AG04450 (cell line): ENCODE results near the gene H2AZ2. TPM values are rescaled to one million over a fixed set of nuclear protein-coding genes. Genes with fewer than 3 reads are reported as not detected.
"Not testable (repeated sequence)": the region's sequence is repeated elsewhere in the genome, so short reads cannot be mapped to it uniquely, and the experiment has no call there.

Experiments
- CTCF ChIA-PET: fragments of 300-600, 350-600 bp; formaldehyde crosslinking; extraction: SDS; loops from one replicate; lab custom pipeline; 2022; ENCODE audit warnings: antibody characterized with exemption, inconsistent platforms; lab: Charles Lee
- POLR2A ChIA-PET: fragments of 350-600 bp; formaldehyde crosslinking; extraction: SDS; loops from one replicate; lab custom pipeline; 2021; ENCODE audit warnings: antibody characterized with exemption, inconsistent platforms; lab: Yijun Ruan, JAX
- DNase-seq: peaks from one replicate; pipeline ENCODE4 v3.0.0-alpha.2; 2011; ENCODE audit warnings: low read depth, low spot score
- H3K27ac ChIP-seq: one replicate; pipeline ENCODE4 v1.5.1; 2012; ENCODE audit warnings: low read depth, low read length, control low read depth
- H3K27me3 ChIP-seq: one replicate; pipeline ENCODE4 v1.6.0; 2012; ENCODE audit warnings: low read length; ENCODE audit not compliant: control insufficient read depth, insufficient read depth
- H3K4me3 ChIP-seq: 2 replicates; pipeline ENCODE4 v1.5.1; 2011; ENCODE audit warnings: mild to moderate bottlenecking, low read depth, low read length, control low read depth
- H3K9me3 ChIP-seq: 2 replicates; pipeline ENCODE4 v1.5.1; 2012; ENCODE audit warnings: low read length; ENCODE audit not compliant: control insufficient read depth, insufficient read depth
- CTCF ChIP-seq: IDR thresholded peaks from 2 replicates; pipeline ENCODE4 v1.5.1; 2011; ENCODE audit warnings: low read depth, low read length, control low read depth, inconsistent platforms
- polyA plus RNA-seq: library from polyadenylated mRNA; depleted of rRNA; stranded (reverse); fragments of >200 nt; gene quantifications from 2 replicates; pipeline ENCODE4 v1.2.3, GENCODE V29; 2011

The H2AZ2 gene
- polyA plus RNA-seq, 1 experiment = 164 TPM

GRCh38 chr7:44872787-44873186, 24.9 kb upstream of the H2AZ2 start:
- H3K9me3 ChIP-seq = peaks cover 17% of the 10 kb centered on the region
- ChIA-PET CTCF (interaction anchor here (0.6 to 1.2 kb wide), 3 partner anchors 13 to 263 kb away, joined by 3 to 5 read pairs (median 4); no protein-coding TSS in a partner anchor), POLR2A (no interaction called here)
- no peak for TF ChIP-seq CTCF
- H3K27me3 ChIP-seq = no peaks in the 10 kb centered on the region
- H3K4me3 ChIP-seq = no peak overlapping the region
- DNase-seq = no peak
- no peak overlapping the region for H3K27ac ChIP-seq

- H3K9me3 ChIP-seq = peaks cover 17% of the 10 kb centered on the region
- H3K27ac ChIP-seq, DNase-seq, CTCF ChIA-PET, H3K27me3 ChIP-seq, POLR2A ChIA-PET, H3K4me3 ChIP-seq: not testable (repeated sequence)
Observed at GRCh38 chr7:44871918-44872317, 24.0 kb upstream of the H2AZ2 start.

GRCh38 chr7:44870780-44871179, 22.9 kb upstream of the H2AZ2 start:
- H3K4me3 ChIP-seq, H3K27me3 ChIP-seq, H3K27ac ChIP-seq, CTCF ChIA-PET, DNase-seq, POLR2A ChIA-PET: not testable (repeated sequence)
- peaks cover 17% of the 10 kb centered on the region for H3K9me3 ChIP-seq

GRCh38 chr7:44870336-44870735, 22.4 kb upstream of the H2AZ2 start:
- DNase-seq, H3K27me3 ChIP-seq, H3K27ac ChIP-seq, CTCF ChIA-PET, POLR2A ChIA-PET, H3K4me3 ChIP-seq: not testable (repeated sequence)
- peaks cover 17% of the 10 kb centered on the region for H3K9me3 ChIP-seq

- Histone ChIP-seq H3K27ac (no peak overlapping the region), H3K9me3 (peaks cover 16% of the 10 kb centered on the region), H3K27me3 (no peaks in the 10 kb centered on the region), H3K4me3 (no peak overlapping the region)
- DNase-seq = peak; percentile 64
- ChIA-PET CTCF (interaction anchor here (1.0 to 1.4 kb wide), 2 partner anchors 10 to 269 kb away, joined by 4 to 7 read pairs; no protein-coding TSS in a partner anchor), POLR2A (interaction anchor here (0.6 to 1.2 kb wide), 9 partner anchors 10 to 667 kb away, joined by 3 to 17 read pairs (median 5); partner anchors contain the start of genes H2AZ2, PURB, TBRG4 and YKT6)
- TF ChIP-seq CTCF = no peak
Observed at GRCh38 chr7:44867073-44867995, 19.4 kb upstream of the H2AZ2 start.

GRCh38 chr7:44861949-44862348, 14.1 kb upstream of the H2AZ2 start:
- H3K9me3 ChIP-seq, H3K4me3 ChIP-seq, H3K27ac ChIP-seq, H3K27me3 ChIP-seq, CTCF ChIA-PET, DNase-seq, POLR2A ChIA-PET: not testable (repeated sequence)

GRCh38 chr7:44858161-44858560, 10.3 kb upstream of the H2AZ2 start:
- Histone ChIP-seq H3K27me3 (no peaks in the 10 kb centered on the region), H3K9me3 (no peaks in the 10 kb centered on the region), H3K27ac (no peak overlapping the region), H3K4me3 (no peak overlapping the region)
- peak; percentile 39; the same call in 1 of the 2 replicates for TF ChIP-seq CTCF
- ChIA-PET CTCF (interaction anchor here (0.6 to 5.7 kb wide), 17 partner anchors 9 to 437 kb away, joined by 3 to 62 read pairs (median 4); no protein-coding TSS in a partner anchor), POLR2A (no interaction called here)
- no peak for DNase-seq
